Esophagus squamous epithelium (tissue), 5 donors: ENCODE measurements around the gene CTNNA2. TPM values are rescaled to one million over a fixed set of nuclear protein-coding genes. Genes with fewer than 3 reads are reported as not detected.

Source experiments
- DNase-seq: peaks from one replicate; lab custom pipeline; 2025; lab: John Stamatoyannopoulos, UW
- H3K27ac ChIP-seq, 4 donors: fragments of 200-600 bp; sonication (generic); one replicate each; pipeline ENCODE4 v1.5.1; 2016 to 2019; ENCODE audit warnings: mild to moderate bottlenecking in 1 of 4
- H3K27me3 ChIP-seq, 4 donors: fragments of 200-600 bp; sonication (generic); 1 replicate in 3 of 4; 2 replicates in 1 of 4; pipeline versions ENCODE4 v1.5.1 to v1.6.0; 2017 to 2021; ENCODE audit warnings: antibody characterized with exemption in 1 of 4
- H3K36me3 ChIP-seq, 3 donors: fragments of 200-600 bp; sonication (generic); one replicate each; pipeline ENCODE4 v1.5.1; 2016 to 2019
- H3K4me1 ChIP-seq, 3 donors: fragments of 200-600 bp; sonication (generic); one replicate each; pipeline ENCODE4 v1.5.1; 2017 to 2019
- H3K4me3 ChIP-seq, 4 donors: fragments of 200-600 bp; sonication (generic); 1 replicate in 3 of 4; 2 replicates in 1 of 4; pipeline ENCODE4 v1.5.1; 2016 to 2019; ENCODE audit warnings: mild to moderate bottlenecking in 2 of 4, moderate library complexity in 1 of 4
- H3K9me3 ChIP-seq, 3 donors: fragments of 200-600 bp; sonication (generic); one replicate each; pipeline ENCODE4 v1.5.1; 2016 to 2019
- CTCF ChIP-seq, 6 experiments: fragments of 450-650 bp in 4 of 6; fragments of 200-600 bp in 2 of 6; sonication (generic) in 2 of 6; IDR thresholded peaks; one replicate each; pipeline ENCODE4 v1.5.1; 2016 to 2019; ENCODE audit warnings: antibody characterized with exemption in 6 of 6, mild to moderate bottlenecking in 4 of 6, moderate library complexity in 4 of 6
- POLR2A ChIP-seq, 4 donors: fragments of 450-650 bp; IDR thresholded peaks; one replicate each; pipeline ENCODE4 v1.6.1; 2017; ENCODE audit warnings: antibody characterized with exemption in 4 of 4, mild to moderate bottlenecking in 4 of 4, moderate library complexity in 3 of 4
- WGBS, 2 donors: methylation state at CpG; one replicate each; pipeline ENCODE4 v1.1.5; 2018; 5-methylcytosine and 5-hydroxymethylcytosine counted together
- intact Hi-C: fragments of 100-400 bp; cut with DNase I; formaldehyde crosslinking; loops from one replicate; pipeline ENCODE4 v1.15.0; 2022
- total RNA-seq, 4 donors: library from RNA; depleted of rRNA; stranded (reverse); fragments of >200 nt; gene quantifications; one replicate each; pipeline ENCODE4 v1.1.0, GENCODE V29; 2016
- donor health status: DM: yes; HTN: yes; CAD: no.

Gene CTNNA2
- total RNA-seq, 4 donors from 2014 or later: not detected

DNA sequence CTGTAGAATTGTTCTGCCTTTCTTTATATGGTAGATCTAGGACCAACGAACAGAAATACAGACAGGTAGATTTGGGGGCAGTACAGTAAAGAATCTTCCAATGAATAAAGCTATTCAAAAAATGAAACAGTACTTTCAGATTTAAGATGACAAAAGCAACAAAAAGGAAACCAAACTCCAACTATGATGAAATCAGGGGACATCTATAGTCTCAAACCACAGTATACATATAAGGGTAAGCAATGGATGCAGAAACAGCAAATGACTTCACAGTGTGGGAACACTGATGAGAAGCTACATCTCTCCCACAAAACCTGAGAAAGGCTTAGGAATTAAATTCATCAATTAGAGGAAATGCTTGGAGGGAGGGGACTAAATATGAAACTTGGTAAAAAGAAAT lies 202.5 kb downstream of the CTNNA2 start:
- Histone ChIP-seq H3K27me3 (no peaks in the 10 kb centered on the region), H3K27ac (no peak overlapping the region), H3K4me1 (no peaks in the 10 kb centered on the region), H3K4me3 (no peak overlapping the region), H3K36me3 (no peaks in the 10 kb centered on the region), H3K9me3 (no peaks in the 10 kb centered on the region)
- DNase-seq: no peak
- 50 to 75% methylated on average over 1 of the region's 1 CpG for WGBS, 2 donors
- TF ChIP-seq POLR2A (IDR thresholded peaks at IDR 0.05) (no peak), CTCF (IDR thresholded peaks at IDR 0.05) (no peak)
- intact Hi-C loops: no loop called here

DNA sequence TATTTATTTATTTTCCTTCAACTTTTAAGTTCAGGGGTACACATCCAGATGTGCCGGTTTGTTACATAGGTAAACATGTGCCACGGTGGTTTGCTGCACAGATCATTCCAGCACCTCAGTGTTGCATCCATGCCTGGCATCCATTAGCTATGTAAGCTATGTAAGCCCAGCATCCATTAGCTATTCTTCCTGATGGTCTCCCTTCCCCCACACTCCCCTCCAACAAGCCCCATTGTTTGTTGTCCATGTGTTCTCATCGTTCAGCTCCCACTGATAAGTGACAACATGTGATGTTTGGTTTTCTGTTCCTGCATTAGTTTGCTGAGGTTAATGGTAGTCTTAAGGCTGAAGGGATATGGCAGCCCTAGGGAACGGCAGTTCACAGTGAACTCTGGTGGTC lies 203.4 kb downstream of the CTNNA2 start:
- H3K36me3 ChIP-seq: no peaks in the 10 kb centered on the region
- TF ChIP-seq CTCF (IDR thresholded peaks at IDR 0.05): no peak
- no peaks in the 10 kb centered on the region for H3K27me3 ChIP-seq
- no peaks in the 10 kb centered on the region for H3K9me3 ChIP-seq
- no peak overlapping the region for H3K4me3 ChIP-seq
- H3K4me1 ChIP-seq: no peaks in the 10 kb centered on the region
- H3K27ac ChIP-seq: no peak overlapping the region
- no peak for DNase-seq
- intact Hi-C loops: no loop called here
- 41 to 50% methylated on average over 4 of the region's 4 CpGs for WGBS, 2 donors

DNA sequence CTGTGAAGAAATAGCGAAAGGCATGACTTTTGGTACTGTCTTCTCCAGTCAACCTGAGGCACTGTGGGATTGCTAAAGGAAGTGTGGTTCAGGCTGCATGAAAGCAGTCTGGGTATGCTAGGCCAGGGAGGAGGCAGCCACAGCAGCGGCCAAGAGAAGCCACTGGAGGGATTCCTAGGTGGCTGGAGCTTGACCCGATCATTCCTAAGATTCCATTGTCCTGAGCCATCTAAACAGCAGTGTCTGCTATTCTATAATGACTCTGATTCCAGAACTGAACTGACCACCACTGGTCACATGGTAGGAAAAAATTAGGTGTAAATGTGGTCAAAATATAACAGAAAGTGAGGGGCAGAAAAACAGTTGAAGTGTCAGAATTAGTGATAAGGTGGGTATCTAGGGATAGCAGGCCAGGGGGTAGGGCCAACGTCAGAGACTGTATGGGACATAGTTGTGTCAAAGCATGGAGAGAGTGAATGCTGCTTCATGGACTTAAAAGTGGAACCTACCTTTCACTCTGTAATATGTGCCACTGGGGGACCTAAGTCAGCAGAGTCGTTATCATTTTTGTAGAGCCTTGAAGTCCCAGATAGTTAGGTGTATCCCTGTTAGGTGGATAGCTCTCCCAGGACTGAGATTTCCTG lies 204.6 kb downstream of the CTNNA2 start:
- 52 to 56% methylated on average over 5 of the region's 5 CpGs for WGBS, 2 donors
- no peak for TF ChIP-seq CTCF (IDR thresholded peaks at IDR 0.05)
- no peak for TF ChIP-seq POLR2A (IDR thresholded peaks at IDR 0.05)
- no peaks in the 10 kb centered on the region for H3K4me1 ChIP-seq
- no peak overlapping the region for H3K27ac ChIP-seq
- intact Hi-C loops: no loop called here
- no peaks in the 10 kb centered on the region for H3K9me3 ChIP-seq
- no peaks in the 10 kb centered on the region for H3K36me3 ChIP-seq
- DNase-seq: no peak
- H3K4me3 ChIP-seq: no peak overlapping the region
- H3K27me3 ChIP-seq: no peaks in the 10 kb centered on the region

DNA sequence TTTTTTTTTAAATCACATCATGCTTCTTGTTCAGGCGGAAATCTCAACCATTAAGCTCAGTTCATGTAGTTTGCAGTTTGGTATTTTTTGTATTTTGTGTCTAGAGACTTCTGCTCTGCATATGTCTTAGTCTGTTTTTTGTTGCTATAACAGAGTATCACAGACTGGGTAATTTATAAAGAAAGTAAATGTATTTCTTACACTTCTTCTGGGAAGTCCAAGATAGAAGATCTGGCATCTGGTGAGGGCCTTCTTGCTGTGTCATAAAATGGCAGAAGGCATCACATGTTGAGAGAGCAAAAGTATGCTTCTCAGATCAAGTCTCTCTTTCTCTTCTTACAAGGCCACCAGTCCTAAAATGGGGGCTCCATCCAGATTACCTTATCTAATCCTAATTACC lies 208.2 kb downstream of the CTNNA2 start:
- H3K27ac ChIP-seq: no peak overlapping the region
- TF ChIP-seq CTCF (IDR thresholded peaks at IDR 0.05) (no peak), POLR2A (IDR thresholded peaks at IDR 0.05) (no peak)
- no peaks in the 10 kb centered on the region for H3K36me3 ChIP-seq
- WGBS, 2 donors: 50 to 72% methylated on average over 1 of the region's 1 CpG
- H3K27me3 ChIP-seq: no peaks in the 10 kb centered on the region
- H3K4me3 ChIP-seq: no peak overlapping the region
- H3K4me1 ChIP-seq: no peaks in the 10 kb centered on the region
- DNase-seq: no peak
- intact Hi-C loops: no loop called here
- peaks cover 0 to 11% (median 0%) of the 10 kb centered on the region in 3 donors for H3K9me3 ChIP-seq

- H3K9me3 ChIP-seq: peaks cover 0 to 11% (median 0%) of the 10 kb centered on the region in 3 donors
- DNase-seq: no peak
- no peak for TF ChIP-seq CTCF (IDR thresholded peaks at IDR 0.05)
- TF ChIP-seq POLR2A (IDR thresholded peaks at IDR 0.05): no peak
- intact Hi-C loops: no loop called here
- WGBS, 2 donors: 45 to 52% methylated on average over 3 of the region's 3 CpGs
- H3K36me3 ChIP-seq: no peaks in the 10 kb centered on the region
- H3K4me3 ChIP-seq: no peak overlapping the region
- no peaks in the 10 kb centered on the region for H3K27me3 ChIP-seq
- no peak overlapping the region for H3K27ac ChIP-seq
- H3K4me1 ChIP-seq: no peaks in the 10 kb centered on the region
These were observed 209.1 kb downstream of the CTNNA2 start for GRCh38 chr2:79721966-79722365.
